A549 (cell line): Measurements from ENCODE around the gene ACSS3. TPM values are rescaled to one million over a fixed set of nuclear protein-coding genes. Genes with fewer than 3 reads are reported as not detected.

Experiments
- ATAC-seq, 2 experiments: fragments of 200-7000 bp in 1 of 2; fragments of >200 bp in 1 of 2; cut with Nextera tagmentation in 1 of 2; cut with Tn5 transposase in 1 of 2; 3 replicates each; pipeline versions ENCODE4 v1.8.0 to v1.9.1; 2018 to 2020; ENCODE audit warnings: mild to moderate bottlenecking in 1 of 2, moderate library complexity in 1 of 2
- CTCF ChIA-PET: fragments of 300-600 bp; sonication (Branson Sonifier 250); formaldehyde crosslinking; extraction: SDS; loops from one replicate; lab custom pipeline; 2021; ENCODE audit warnings: antibody characterized with exemption, inconsistent platforms; lab: Yijun Ruan, JAX
- POLR2A ChIA-PET: fragments of 350-600 bp; formaldehyde crosslinking; extraction: SDS; loops from one replicate; lab custom pipeline; 2021; ENCODE audit warnings: antibody characterized with exemption, inconsistent platforms; lab: Yijun Ruan, JAX
- DNase-seq, 2 experiments: peaks; one replicate each; pipeline versions ENCODE4 v3.0.0 to v3.0.0-alpha.2; 2011 to 2016; ENCODE audit warnings: low read depth in 1 of 2, low spot score in 1 of 2
- FAIRE-seq: peaks from 2 replicates; lab custom pipeline; 2011; peaks lifted over from hg19 to GRCh38; lab: Jason Lieb, UNC
- H3K27ac ChIP-seq, 2 experiments: fragments of >200 bp; sonication (Bioruptor Twin); formaldehyde crosslinking; 3 replicates each; pipeline ENCODE4 v1.5.1; 2016 to 2017
- H3K4me1 ChIP-seq: fragments of >200 bp; sonication (Bioruptor Twin); formaldehyde crosslinking; 3 replicates; pipeline ENCODE4 v1.6.1; 2016
- H3K4me2 ChIP-seq: fragments of >200 bp; sonication (Bioruptor Twin); formaldehyde crosslinking; 3 replicates; pipeline ENCODE4 v1.6.1; 2016
- H3K4me3 ChIP-seq: fragments of >200 bp; sonication (Bioruptor Twin); formaldehyde crosslinking; 3 replicates; pipeline ENCODE4 v1.5.1; 2016
- H3K9me3 ChIP-seq: fragments of >200 bp; sonication (Bioruptor Twin); formaldehyde crosslinking; 3 replicates; pipeline ENCODE4 v1.6.1; 2016
- BCL3 ChIP-seq: fragments of >200 bp; sonication (Bioruptor Twin); formaldehyde crosslinking; IDR thresholded peaks from 3 replicates; pipeline ENCODE4 v1.6.1; 2016
- BHLHE40 ChIP-seq: IDR thresholded peaks from 2 replicates; pipeline ENCODE4 v1.6.1; 2012; ENCODE audit warnings: low read depth, low read length, inconsistent platforms
- CBX8 ChIP-seq: fragments of 200-600 bp; sonication (generic); IDR thresholded peaks from 2 replicates; pipeline ENCODE4 v1.6.1; 2016
- CHD2 ChIP-seq: fragments of 150-350 bp; IDR thresholded peaks from 2 replicates; pipeline ENCODE4 v1.6.1; 2014; ENCODE audit warnings: low read length; ENCODE audit not compliant: partially characterized antibody
- CHD4 ChIP-seq: fragments of 200-600 bp; sonication (generic); IDR thresholded peaks from 2 replicates; pipeline ENCODE4 v1.6.1; 2016; ENCODE audit warnings: antibody characterized with exemption, mild to moderate bottlenecking, borderline replicate concordance
- CTCF ChIP-seq: fragments of >200 bp; sonication (Bioruptor Twin); formaldehyde crosslinking; IDR thresholded peaks from 3 replicates; pipeline ENCODE4 v1.5.1; 2016
- EHF ChIP-seq: fragments of 250-450 bp; sonication (Bioruptor Pico); IDR thresholded peaks from 2 replicates; pipeline ENCODE4 v1.5.0; 2020; ENCODE audit warnings: mild to moderate bottlenecking
- EHMT2 ChIP-seq: fragments of 200-600 bp; sonication (generic); IDR thresholded peaks from 2 replicates; pipeline ENCODE4 v1.6.1; 2016; ENCODE audit warnings: antibody characterized with exemption, low read depth, mild to moderate bottlenecking, moderate library complexity
- ELK1 ChIP-seq: fragments of 150-350 bp; IDR thresholded peaks from 2 replicates; pipeline ENCODE4 v1.6.1; 2014; ENCODE audit warnings: low read depth, mild to moderate bottlenecking, low read length
- EP300 ChIP-seq, 2 experiments: fragments of >200 bp; sonication (Bioruptor Twin); formaldehyde crosslinking; IDR thresholded peaks; 2 replicates in 1 of 2; 3 replicates in 1 of 2; pipeline ENCODE4 v1.6.1; 2016 to 2017
- ESRRA ChIP-seq: fragments of 150-350 bp; IDR thresholded peaks from 2 replicates; pipeline ENCODE4 v1.6.1; 2014; ENCODE audit warnings: mild to moderate bottlenecking, low read length, borderline replicate concordance
- HDAC2 ChIP-seq: fragments of 200-600 bp; sonication (generic); IDR thresholded peaks from 2 replicates; pipeline ENCODE4 v1.6.1; 2016
- JUNB ChIP-seq: fragments of >200 bp; sonication (Bioruptor Twin); formaldehyde crosslinking; IDR thresholded peaks from 2 replicates; pipeline ENCODE4 v1.6.1; 2016
- KDM1A ChIP-seq: fragments of 200-600 bp; sonication (generic); IDR thresholded peaks from 2 replicates; pipeline ENCODE4 v1.6.1; 2016; ENCODE audit warnings: low read depth, mild to moderate bottlenecking
- KDM5A ChIP-seq: fragments of 200-600 bp; sonication (generic); IDR thresholded peaks from 2 replicates; pipeline ENCODE4 v1.6.1; 2016; ENCODE audit warnings: antibody characterized with exemption, mild to moderate bottlenecking
- MAZ ChIP-seq: fragments of 150-350 bp; IDR thresholded peaks from 2 replicates; pipeline ENCODE4 v1.6.1; 2014; ENCODE audit warnings: antibody characterized with exemption, low read depth, low read length, borderline replicate concordance
- NFE2L2 ChIP-seq: fragments of 150-350 bp; conservative IDR thresholded peaks from 2 replicates; pipeline ENCODE4 v1.6.1; 2014; ENCODE audit warnings: low read length
- NR3C1 ChIP-seq: fragments of >200 bp; sonication (Bioruptor Twin); formaldehyde crosslinking; IDR thresholded peaks from 3 replicates; pipeline ENCODE4 v1.6.1; 2017
- PBX3 ChIP-seq: IDR thresholded peaks from 2 replicates; pipeline ENCODE4 v1.6.1; 2012
- POLR2A ChIP-seq: IDR thresholded peaks from 2 replicates; pipeline ENCODE4 v1.6.1; 2012; ENCODE audit warnings: mild to moderate bottlenecking, low read length
- POLR2AphosphoS2 ChIP-seq: conservative IDR thresholded peaks from 2 replicates; pipeline ENCODE4 v1.6.1; 2012; ENCODE audit warnings: low read length, improper control_type of control experiment, inconsistent platforms
- RARB ChIP-seq: fragments of 250-450 bp; sonication (Bioruptor Pico); IDR thresholded peaks from 2 replicates; pipeline ENCODE4 v1.8.0; 2021; ENCODE audit warnings: mild to moderate bottlenecking, moderate library complexity
- RCOR1 ChIP-seq: fragments of 150-350 bp; IDR thresholded peaks from 2 replicates; pipeline ENCODE4 v1.6.1; 2014; ENCODE audit warnings: antibody characterized with exemption, low read length, low read depth
- SMC3 ChIP-seq: fragments of >200 bp; sonication (Bioruptor Twin); formaldehyde crosslinking; IDR thresholded peaks from 3 replicates; pipeline ENCODE4 v1.6.1; 2018; ENCODE audit warnings: inconsistent platforms
- SREBF2 ChIP-seq: fragments of 450-650 bp; IDR thresholded peaks from 2 replicates; pipeline ENCODE4 v1.6.1; 2014; ENCODE audit warnings: mild to moderate bottlenecking, moderate library complexity
- TFCP2L1 ChIP-seq: fragments of 250-450 bp; sonication (Bioruptor Pico); IDR thresholded peaks from 2 replicates; pipeline ENCODE4 v1.5.0; 2021; ENCODE audit warnings: mild to moderate bottlenecking
- TP53 ChIP-seq: fragments of 250-450 bp; sonication (Bioruptor Pico); IDR thresholded peaks from 2 replicates; pipeline ENCODE4 v1.5.0; 2021; ENCODE audit warnings: mild to moderate bottlenecking, moderate library complexity
- USF2 ChIP-seq: fragments of 450-650 bp; IDR thresholded peaks from 2 replicates; pipeline ENCODE4 v1.6.1; 2014; ENCODE audit warnings: antibody characterized with exemption
- ZC3H11A ChIP-seq: fragments of 450-650 bp; IDR thresholded peaks from 2 replicates; pipeline ENCODE4 v1.6.1; 2014; ENCODE audit warnings: antibody characterized with exemption, mild to moderate bottlenecking
- ZFP36 ChIP-seq: fragments of 450-650 bp; IDR thresholded peaks from 2 replicates; pipeline ENCODE4 v1.6.1; 2014; ENCODE audit warnings: borderline replicate concordance; ENCODE audit not compliant: partially characterized antibody
- WGBS: methylation state at CpG from one replicate; pipeline ENCODE4 v1.1.6; 2017; ENCODE audit errors: missing lambda C conversion rate; 5-methylcytosine and 5-hydroxymethylcytosine counted together
- polyA plus RNA-seq, 4 experiments: library from polyadenylated mRNA; depleted of rRNA in 3 of 4; stranded (reverse); fragments of >200 nt; fragmentation: RNase III in 1 of 4; extraction: RNeasy Plus Mini Kit Qiagen cat#74134 plus additional on column Dnase treatment in 1 of 4; gene quantifications; 2 replicates in 3 of 4; 3 replicates in 1 of 4; pipeline ENCODE4 v1.2.3, GENCODE V29; 2011 to 2017

Gene ACSS3
- polyA plus RNA-seq, 2 of the 4 experiments (the other 2 are of a cell fraction): 0.06 to 0.34 TPM

GRCh38 chr12:81150382-81150781 is 72.5 kb downstream of the ACSS3 start:
- H3K4me1 ChIP-seq: no peaks in the 10 kb centered on the region
- no peak for ATAC-seq
- TF ChIP-seq BHLHE40 (no peak), ELK1 (no peak), EHF (no peak), JUNB (no peak), MAZ (no peak), SREBF2 (no peak), EP300 (IDR thresholded peaks at IDR 0.05) (no peak), HDAC2 (no peak), NFE2L2 (no peak), CHD4 (no peak), TFCP2L1 (CRISPR knock-in tag) (no peak)
- TF ChIP-seq, all 56 proteins: peak for 0
- POLR2A ChIA-PET: no interaction called here
- no peak overlapping the region for H3K27ac ChIP-seq
- H3K4me2 ChIP-seq: no peak overlapping the region
- no peak for DNase-seq
- H3K4me3 ChIP-seq: no peak overlapping the region
- FAIRE-seq: no peak
- CTCF ChIA-PET: no interaction called here
- 34% methylated on average over 4 of the region's 4 CpGs for WGBS
- no peaks in the 10 kb centered on the region for H3K9me3 ChIP-seq

GRCh38 chr12:81159856-81160255 is 82.0 kb downstream of the ACSS3 start:
- ChIA-PET POLR2A (no interaction called here), CTCF (no interaction called here)
- Histone ChIP-seq H3K4me1 (no peaks in the 10 kb centered on the region), H3K9me3 (no peaks in the 10 kb centered on the region)
- no peak for TF ChIP-seq POLR2A
- TF ChIP-seq KDM5A: no peak
- TF ChIP-seq ESRRA: no peak
- no peak for TF ChIP-seq EHF
- no peak for TF ChIP-seq NR3C1
- no peak for TF ChIP-seq RARB (CRISPR knock-in tag)
- TF ChIP-seq POLR2AphosphoS2: no peak
- no peak for TF ChIP-seq ZC3H11A
- no peak for TF ChIP-seq USF2
- no peak for TF ChIP-seq CBX8
- TF ChIP-seq ELK1: no peak
- TF ChIP-seq, all 56 proteins: peak for 0
- WGBS: 47% methylated on average over 3 of the region's 3 CpGs
- no peak overlapping the region for H3K4me2 ChIP-seq
- ATAC-seq (no peak), DNase-seq (no peak), FAIRE-seq (no peak)
- H3K27ac ChIP-seq: no peak overlapping the region
- H3K4me3 ChIP-seq: no peak overlapping the region

- Histone ChIP-seq H3K4me3 (no peak overlapping the region), H3K4me1 (no peaks in the 10 kb centered on the region), H3K4me2 (no peak overlapping the region), H3K27ac (no peak overlapping the region), H3K9me3 (no peaks in the 10 kb centered on the region)
- no peak for FAIRE-seq
- no peak for ATAC-seq
- ChIA-PET CTCF (no interaction called here), POLR2A (no interaction called here)
- WGBS: 56% methylated on average over 5 of the region's 5 CpGs
- no peak for DNase-seq
- TF ChIP-seq BCL3 (no peak), PBX3 (no peak), RCOR1 (no peak), ZC3H11A (no peak), TP53 (CRISPR knock-in tag) (no peak), NFE2L2 (no peak), EHF (no peak), KDM1A (no peak), ZFP36 (no peak), EHMT2 (no peak), CHD2 (no peak), SMC3 (no peak), TFCP2L1 (CRISPR knock-in tag) (no peak), CTCF (no peak)
Observed at GRCh38 chr12:81161680-81162079, 83.8 kb downstream of the ACSS3 start.
